ENCODE data around the gene FAM131B. TPM values are rescaled to one million over a fixed set of nuclear protein-coding genes. Genes with fewer than 3 reads are reported as not detected.
A peak's percentile ranks its signal among the peaks of the same experiment; 100 is the strongest.

The FAM131B gene
- 0.07 TPM in 1 of 2 replicates, not detected in the other for total RNA-seq (2011; cell fraction: chromatin; rRNA removed; ENCODE audit: low replicate concordance)
- total RNA-seq (2011; cell fraction: nucleolus; rRNA removed): not detected in 2 replicates
- total RNA-seq (2011; cell fraction: nucleoplasm; rRNA removed): not detected in 2 replicates
- total RNA-seq (2014; rRNA removed): not detected in 2 replicates
- total RNA-seq (2014; rRNA removed; fragmentation: Illumina TruSeq; extraction: Trizol): not detected in 2 replicates
- not detected in 2 replicates for total RNA-seq (2015; rRNA removed; fragmentation: Illumina TruSeq; extraction: Trizol)
- total RNA-seq (2021): 0.04 TPM in 2 replicates
- 0.03 and 0.11 TPM in 2 replicates for polyA plus RNA-seq (2011; rRNA removed)
- polyA plus RNA-seq (2011; cell fraction: cytosol; rRNA removed): not detected in 2 replicates
- polyA plus RNA-seq (2011; cell fraction: nucleus; rRNA removed): 0.09 TPM in 1 of 2 replicates, not detected in the other
- polyA plus RNA-seq (2012): 0.03 TPM in 2 replicates
- not detected in 2 replicates for polyA plus RNA-seq (2014; fragmentation: Illumina TruSeq; extraction: Trizol)
- not detected for polyA plus RNA-seq (2014; fragmentation: Nextera tagmentation; extraction: Ambion mirVana)
- polyA plus RNA-seq (2014; rRNA removed): not detected in 2 replicates
- polyA minus RNA-seq (2011; rRNA and poly(A)+ RNA removed): not detected in 2 replicates
- 0.29 TPM in 1 of 2 replicates, not detected in the other for polyA minus RNA-seq (2011; cell fraction: cytosol; rRNA and poly(A)+ RNA removed)
- 0.33 TPM in 1 of 2 replicates, not detected in the other for polyA minus RNA-seq (2011; cell fraction: nucleus; rRNA and poly(A)+ RNA removed)
- Bru-seq, nascent RNA: percentile 13 among the genes with signal in this experiment
- BruChase-seq, experiment 1, labeled RNA remaining after a 2-hour chase: percentile 16 among the genes with signal in this experiment
- BruChase-seq, experiment 2, labeled RNA remaining after a 6-hour chase: percentile 9 among the genes with signal in this experiment
- long read RNA-seq, experiment 1: 0 reads
- long read RNA-seq, experiment 2: 0 reads
- long read RNA-seq, experiment 3: 0 reads

GRCh38 chr7:143362131-143363015, at the start of gene FAM131B:
Gene FAM131B (minus strand): TSS chr7:143362713. CDS start chr7:143362603, 110 bp downstream.
- H3K9me3 ChIP-seq (replicated peaks; ENCODE audit: control insufficient read depth, insufficient read depth, low read depth, low read length): no peaks in the 10 kb centered on the region
- POLR2A ChIA-PET: no interaction called here
- BruUV-seq (replicated peaks): no TSS peak
- H3K27ac ChIP-seq (ENCODE audit: extremely low read depth, low read depth, low read length): no peak within 1 kb of the TSS
- no peak within 1 kb of the TSS for H3K4me2 ChIP-seq (ENCODE audit: insufficient read depth, low read length)
- no peak within 1 kb of the TSS for H2AFZ ChIP-seq (ENCODE audit: low read depth, low read length)
- FAIRE-seq (no peak), ATAC-seq (peak; percentile 32), DNase-seq (ENCODE audit: extremely low read depth in 1 of 4, low spot score in 3 of 4) (peak in 3 of 4 experiments; percentile 49 to 80 (median 76))
- no peak within 1 kb of the TSS for H3K9ac ChIP-seq (ENCODE audit: insufficient read depth in 1 of 2, low read depth in 2 of 2, low read length in 2 of 2)
- H3K4me1 ChIP-seq (replicated peaks in 1 of 2; ENCODE audit: control insufficient read depth in 2 of 2, insufficient read depth in 2 of 2, low read length in 2 of 2): peaks cover 0 to 17% of the 10 kb centered on the region in 2 experiments; a peak in 2 of 5 replicates
- H3K9me1 ChIP-seq (ENCODE audit: control insufficient read depth, insufficient read depth, low read length): peaks cover 3% of the 10 kb centered on the region
- CTCF ChIA-PET (ENCODE audit: low intra/inter-chr PET ratio): no interaction called here
- no peak within 1 kb of the TSS for H3K4me3 ChIP-seq
- no peaks in the 10 kb centered on the region for H3K79me2 ChIP-seq (ENCODE audit: control insufficient read depth, insufficient read depth, low read length)
- no peaks in the 10 kb centered on the region for H3K36me3 ChIP-seq (ENCODE audit: control insufficient read depth, insufficient read depth, low read length)
- WGBS (ENCODE audit: insufficient coverage, low coverage, missing lambda C conversion rate): 12% methylated on average over 29 of the region's 112 CpGs
- H3K27me3 ChIP-seq (ENCODE audit: control insufficient read depth in 2 of 2, insufficient read depth in 2 of 2, low read length in 2 of 2): peaks cover 76 to 85% of the 10 kb centered on the region in 2 experiments
- intact Hi-C loops (cut with micrococcal nuclease): no loop called here
- in situ Hi-C loops (cut with MboI): no loop called here
- H4K20me1 ChIP-seq (replicated peaks; ENCODE audit: control insufficient read depth, insufficient read depth, low read length): peaks cover 9% of the 10 kb centered on the region; the same call in 1 of the 2 replicates
- TF ChIP-seq CREB1 (IDR thresholded peaks at IDR 0.05): no peak
- TF ChIP-seq CREB1 (CRISPR knock-in tag; IDR thresholded peaks at IDR 0.05): no peak
- no peak for TF ChIP-seq PPARD (CRISPR knock-in tag; IDR thresholded peaks at IDR 0.05)
- no peak for TF ChIP-seq ZBTB12 (CRISPR knock-in tag; IDR thresholded peaks at IDR 0.05)
- peak; percentile 81; the same call in 1 of the 2 replicates for TF ChIP-seq EZH2 (IDR thresholded peaks at IDR 0.05; ENCODE audit: borderline replicate concordance, low read depth, low read length)
- peak; percentile 47 for TF ChIP-seq ZNF263 (CRISPR knock-in tag; IDR thresholded peaks at IDR 0.05; ENCODE audit: borderline replicate concordance)
- TF ChIP-seq, protein P1, sequence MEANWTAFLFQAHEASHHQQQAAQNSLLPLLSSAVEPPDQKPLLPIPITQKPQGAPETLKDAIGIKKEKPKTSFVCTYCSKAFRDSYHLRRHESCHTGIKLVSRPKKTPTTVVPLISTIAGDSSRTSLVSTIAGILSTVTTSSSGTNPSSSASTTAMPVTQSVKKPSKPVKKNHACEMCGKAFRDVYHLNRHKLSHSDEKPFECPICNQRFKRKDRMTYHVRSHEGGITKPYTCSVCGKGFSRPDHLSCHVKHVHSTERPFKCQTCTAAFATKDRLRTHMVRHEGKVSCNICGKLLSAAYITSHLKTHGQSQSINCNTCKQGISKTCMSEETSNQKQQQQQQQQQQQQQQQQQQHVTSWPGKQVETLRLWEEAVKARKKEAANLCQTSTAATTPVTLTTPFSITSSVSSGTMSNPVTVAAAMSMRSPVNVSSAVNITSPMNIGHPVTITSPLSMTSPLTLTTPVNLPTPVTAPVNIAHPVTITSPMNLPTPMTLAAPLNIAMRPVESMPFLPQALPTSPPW (CRISPR knock-in tag; IDR thresholded peaks at IDR 0.05): 0 out of 2 replicates have a peak, but pooled peaks have one; percentile 22
- no peak for TF ChIP-seq KDM1A (IDR thresholded peaks at IDR 0.05)
- TF ChIP-seq, protein P2, sequence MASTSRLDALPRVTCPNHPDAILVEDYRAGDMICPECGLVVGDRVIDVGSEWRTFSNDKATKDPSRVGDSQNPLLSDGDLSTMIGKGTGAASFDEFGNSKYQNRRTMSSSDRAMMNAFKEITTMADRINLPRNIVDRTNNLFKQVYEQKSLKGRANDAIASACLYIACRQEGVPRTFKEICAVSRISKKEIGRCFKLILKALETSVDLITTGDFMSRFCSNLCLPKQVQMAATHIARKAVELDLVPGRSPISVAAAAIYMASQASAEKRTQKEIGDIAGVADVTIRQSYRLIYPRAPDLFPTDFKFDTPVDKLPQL (IDR thresholded peaks at IDR 0.05; ENCODE audit: extremely low read depth, insufficient read length): no peak
- no peak for TF ChIP-seq CXXC5 (CRISPR knock-in tag; IDR thresholded peaks at IDR 0.05)
- TF ChIP-seq CBX2 (IDR thresholded peaks at IDR 0.05; ENCODE audit: insufficient read depth, low read length, poor library complexity, severe bottlenecking): no peak
- no peak for TF ChIP-seq DIDO1 (tag; IDR thresholded peaks at IDR 0.05; ENCODE audit: low read depth)
- no peak for TF ChIP-seq ARHGAP35 (IDR thresholded peaks at IDR 0.05; ENCODE audit: partially characterized antibody)
- TF ChIP-seq TEAD2 (tag; IDR thresholded peaks at IDR 0.05): no peak
